Mesenchymal stem cell (in vitro differentiated cells and primary cell): ENCODE measurements around the gene YWHAQ.

Experiments used
- DNase-seq: peaks from one replicate; pipeline ENCODE4 v3.0.0-alpha.2; 2013
- H2AFZ ChIP-seq: one replicate; pipeline ENCODE4 v1.6.1; 2013; ENCODE audit warnings: low read depth, mild to moderate bottlenecking, control low read depth, inconsistent platforms, low read length, moderate library complexity
- H2AK5ac ChIP-seq: 2 replicates; pipeline ENCODE4 v1.6.1; 2013; ENCODE audit warnings: low read length, moderate library complexity, mild to moderate bottlenecking, inconsistent platforms; ENCODE audit not compliant: severe bottlenecking
- H2BK120ac ChIP-seq: one replicate; pipeline ENCODE4 v1.6.1; 2013; ENCODE audit warnings: low read depth, mild to moderate bottlenecking, inconsistent platforms, low read length, moderate library complexity
- H2BK12ac ChIP-seq, 2 experiments: one replicate each; pipeline ENCODE4 v1.6.1; 2013; ENCODE audit warnings: inconsistent platforms in 2 of 2, low read length in 2 of 2, mild to moderate bottlenecking in 2 of 2, moderate library complexity in 2 of 2, control low read depth in 1 of 2
- H2BK15ac ChIP-seq: one replicate; pipeline ENCODE4 v1.6.1; 2013; ENCODE audit warnings: mild to moderate bottlenecking, low read depth, inconsistent platforms; ENCODE audit not compliant: poor library complexity, severe bottlenecking
- H2BK5ac ChIP-seq: 2 replicates; pipeline ENCODE4 v1.6.1; 2013; ENCODE audit warnings: low read depth, mild to moderate bottlenecking, low read length, control low read depth, inconsistent platforms; ENCODE audit not compliant: poor library complexity, severe bottlenecking
- H3K14ac ChIP-seq, 2 experiments: one replicate each; pipeline ENCODE4 v1.6.1; 2013; ENCODE audit warnings: inconsistent platforms in 2 of 2, low read length in 2 of 2, control low read depth in 1 of 2, mild to moderate bottlenecking in 1 of 2, moderate library complexity in 1 of 2
- H3K18ac ChIP-seq, 2 experiments: one replicate each; pipeline ENCODE4 v1.6.1; 2013; ENCODE audit warnings: inconsistent platforms in 2 of 2, low read length in 2 of 2, control low read depth in 1 of 2, low read depth in 1 of 2, mild to moderate bottlenecking in 1 of 2
- H3K23ac ChIP-seq, 2 experiments: one replicate each; pipeline ENCODE4 v1.6.1; 2013; ENCODE audit warnings: inconsistent platforms in 2 of 2, low read length in 2 of 2, mild to moderate bottlenecking in 2 of 2, moderate library complexity in 2 of 2, control low read depth in 1 of 2
- H3K27ac ChIP-seq: 2 replicates; pipeline ENCODE4 v1.5.1; 2013; ENCODE audit warnings: mild to moderate bottlenecking, moderate library complexity, low read length, control low read depth, inconsistent platforms; ENCODE audit not compliant: poor library complexity, severe bottlenecking
- H3K27me3 ChIP-seq, 2 experiments: 2 replicates each; pipeline versions ENCODE4 v1.6.1 to v1.7.0; 2013; ENCODE audit warnings: low read length in 2 of 2, mild to moderate bottlenecking in 2 of 2, moderate library complexity in 2 of 2, control low read depth in 1 of 2, inconsistent platforms in 1 of 2; ENCODE audit not compliant: control insufficient read depth in 1 of 2, insufficient read depth in 1 of 2
- H3K36me3 ChIP-seq, 2 experiments: 2 replicates each; pipeline versions ENCODE4 v1.6.1 to v1.7.0; 2013; ENCODE audit warnings: low read length in 2 of 2, control low read depth in 1 of 2, inconsistent platforms in 1 of 2, low read depth in 1 of 2, mild to moderate bottlenecking in 1 of 2; ENCODE audit not compliant: insufficient read depth in 2 of 2, control insufficient read depth in 1 of 2
- H3K4ac ChIP-seq, 2 experiments: one replicate each; pipeline ENCODE4 v1.6.1; 2013; ENCODE audit warnings: inconsistent platforms in 2 of 2, low read length in 2 of 2, mild to moderate bottlenecking in 2 of 2, moderate library complexity in 2 of 2, control low read depth in 1 of 2, low read depth in 1 of 2
- H3K4me1 ChIP-seq: 2 replicates; pipeline ENCODE4 v1.6.1; 2013; ENCODE audit warnings: low read depth, low read length, control low read depth; ENCODE audit not compliant: control insufficient read depth, insufficient read depth
- H3K4me2 ChIP-seq: 2 replicates; pipeline ENCODE4 v1.6.1; 2013; ENCODE audit warnings: low read length, mild to moderate bottlenecking, inconsistent platforms; ENCODE audit not compliant: poor library complexity, severe bottlenecking
- H3K4me3 ChIP-seq, 2 experiments: 2 replicates each; pipeline versions ENCODE4 v1.5.1 to v1.7.0; 2013; ENCODE audit warnings: low read length in 2 of 2, mild to moderate bottlenecking in 2 of 2, control low read depth in 1 of 2, low read depth in 1 of 2; ENCODE audit not compliant: insufficient read depth in 1 of 2
- H3K79me1 ChIP-seq: replicated peaks from 2 replicates; pipeline ENCODE4 v1.6.1; 2013; ENCODE audit warnings: mild to moderate bottlenecking, control low read depth, low read length, inconsistent platforms; ENCODE audit not compliant: poor library complexity, severe bottlenecking
- H3K9ac ChIP-seq: 2 replicates; pipeline ENCODE4 v1.7.0; 2013; ENCODE audit warnings: mild to moderate bottlenecking, low read length, moderate library complexity
- H3K9me3 ChIP-seq: 2 replicates; pipeline ENCODE4 v1.7.0; 2013; ENCODE audit warnings: mild to moderate bottlenecking, low read length; ENCODE audit not compliant: control insufficient read depth
- H4K8ac ChIP-seq: one replicate; pipeline ENCODE4 v1.6.1; 2013; ENCODE audit warnings: inconsistent platforms, mild to moderate bottlenecking, low read length, moderate library complexity
- H4K91ac ChIP-seq: one replicate; pipeline ENCODE4 v1.6.1; 2013; ENCODE audit warnings: mild to moderate bottlenecking, low read length, inconsistent platforms
- WGBS: methylation state at CpG from one replicate; pipeline ENCODE4 v1.1.7; 2013; ENCODE audit warnings: mixed read lengths; 5-methylcytosine and 5-hydroxymethylcytosine counted together

YWHAQ gene

GRCh38 chr2:9675415-9676351, 44.9 kb upstream of the YWHAQ start:
- peak overlapping the region; percentile 78 for H3K9ac ChIP-seq
- no peaks in the 10 kb centered on the region for H3K79me1 ChIP-seq
- H3K9me3 ChIP-seq: no peaks in the 10 kb centered on the region
- peak overlapping the region in 1 of 2 experiments; percentile 66 for H3K23ac ChIP-seq
- H3K4ac ChIP-seq: peak overlapping the region; percentile 68 to 86
- peak overlapping the region; percentile 90 to 91 for H3K18ac ChIP-seq
- peak overlapping the region; percentile 91 for H3K27ac ChIP-seq
- peak overlapping the region; percentile 91 for H2AK5ac ChIP-seq
- H4K91ac ChIP-seq: peak overlapping the region; percentile 98
- H3K27me3 ChIP-seq: no peaks in the 10 kb centered on the region
- peak overlapping the region; percentile 71 for H2BK5ac ChIP-seq
- H3K4me1 ChIP-seq: peaks cover 7% of the 10 kb centered on the region
- peak overlapping the region; percentile 73 for H2BK120ac ChIP-seq
- peak overlapping the region; percentile 87 for H2BK15ac ChIP-seq
- H3K4me3 ChIP-seq: peak overlapping the region in 1 of 2 experiments; percentile 72
- peak overlapping the region; percentile 98 for H4K8ac ChIP-seq
- no peaks in the 10 kb centered on the region for H3K36me3 ChIP-seq
- WGBS: 13% methylated on average over 13 of the region's 14 CpGs
- H2AFZ ChIP-seq: peak overlapping the region; percentile 10
- peak overlapping the region in 1 of 2 experiments; percentile 74 for H3K14ac ChIP-seq
- peak; percentile 96 for DNase-seq
- H3K4me2 ChIP-seq: peak overlapping the region; percentile 62
- peak overlapping the region; percentile 76 to 96 for H2BK12ac ChIP-seq

GRCh38 chr2:9674891-9675414, 44.2 kb upstream of the YWHAQ start:
- no peak overlapping the region for H4K91ac ChIP-seq
- 60% methylated on average over 4 of the region's 5 CpGs for WGBS
- H3K23ac ChIP-seq: no peak overlapping the region
- no peaks in the 10 kb centered on the region for H3K27me3 ChIP-seq
- H2AK5ac ChIP-seq: peak overlapping the region; percentile 79
- no peak overlapping the region for H4K8ac ChIP-seq
- no peaks in the 10 kb centered on the region for H3K9me3 ChIP-seq
- H3K36me3 ChIP-seq: no peaks in the 10 kb centered on the region
- DNase-seq: no peak
- peak overlapping the region; percentile 83 for H3K27ac ChIP-seq
- H2BK15ac ChIP-seq: peak overlapping the region; percentile 26
- H3K4ac ChIP-seq: peak overlapping the region in 1 of 2 experiments; percentile 72
- H3K4me2 ChIP-seq: no peak overlapping the region
- H2AFZ ChIP-seq: no peak overlapping the region
- H3K4me3 ChIP-seq: peak overlapping the region in 1 of 2 experiments; percentile 72
- no peak overlapping the region for H3K14ac ChIP-seq
- H2BK12ac ChIP-seq: peak overlapping the region in 1 of 2 experiments; percentile 14
- peak overlapping the region; percentile 78 for H3K9ac ChIP-seq
- H2BK120ac ChIP-seq: no peak overlapping the region
- no peaks in the 10 kb centered on the region for H3K79me1 ChIP-seq
- H3K18ac ChIP-seq: peak overlapping the region in 1 of 2 experiments; percentile 64
- H3K4me1 ChIP-seq: peaks cover 7% of the 10 kb centered on the region
- no peak overlapping the region for H2BK5ac ChIP-seq

DNA sequence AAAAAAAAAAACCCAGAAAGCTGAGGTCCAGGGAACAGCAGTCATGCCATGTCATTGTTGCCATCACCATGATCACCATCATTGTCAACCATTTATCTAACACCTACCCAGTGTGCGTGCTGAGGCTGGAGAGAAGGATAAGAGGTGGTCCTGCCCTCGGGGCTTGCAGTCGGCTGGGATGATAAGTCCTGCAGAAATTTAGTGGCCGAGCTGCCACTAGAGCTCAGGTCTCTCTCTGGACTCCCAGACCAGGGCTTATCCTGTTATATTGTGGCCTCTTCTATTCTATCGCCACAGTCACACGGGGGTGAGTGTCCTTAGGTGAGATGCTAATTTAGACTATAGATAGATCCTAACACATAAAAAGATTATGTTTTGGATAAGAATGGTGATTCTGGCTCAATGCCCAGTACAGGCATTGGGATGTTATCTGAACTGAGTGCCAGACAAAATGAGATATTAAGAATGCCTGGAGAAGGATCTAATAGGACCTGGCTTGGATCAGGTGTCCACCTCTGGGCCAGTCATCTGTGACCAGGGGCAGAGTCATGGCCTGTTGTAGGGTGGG, 43.2 kb upstream of the YWHAQ start:
- Histone ChIP-seq H3K4me3 (no peak overlapping the region), H2AK5ac (no peak overlapping the region), H3K9me3 (no peaks in the 10 kb centered on the region), H3K79me1 (no peaks in the 10 kb centered on the region), H3K27me3 (no peaks in the 10 kb centered on the region), H3K27ac (no peak overlapping the region), H2BK5ac (no peak overlapping the region), H3K9ac (no peak overlapping the region), H3K36me3 (no peaks in the 10 kb centered on the region), H3K4me1 (peaks cover 9% of the 10 kb centered on the region), H3K4ac (no peak overlapping the region), H2BK15ac (no peak overlapping the region), H3K23ac (no peak overlapping the region), H2BK120ac (no peak overlapping the region), H4K91ac (no peak overlapping the region), H2AFZ (no peak overlapping the region), H4K8ac (no peak overlapping the region), H2BK12ac (no peak overlapping the region), H3K14ac (no peak overlapping the region), H3K4me2 (no peak overlapping the region), H3K18ac (no peak overlapping the region)
- DNase-seq: no peak
- 84% methylated on average over 4 of the region's 6 CpGs for WGBS
